ENCODE measurements around the gene EZH2. TPM values are rescaled to one million over a fixed set of nuclear protein-coding genes. Genes with fewer than 3 reads are reported as not detected.

EZH2 gene
- total RNA-seq, 1 donor from 2014 or later = 105 TPM

DNA sequence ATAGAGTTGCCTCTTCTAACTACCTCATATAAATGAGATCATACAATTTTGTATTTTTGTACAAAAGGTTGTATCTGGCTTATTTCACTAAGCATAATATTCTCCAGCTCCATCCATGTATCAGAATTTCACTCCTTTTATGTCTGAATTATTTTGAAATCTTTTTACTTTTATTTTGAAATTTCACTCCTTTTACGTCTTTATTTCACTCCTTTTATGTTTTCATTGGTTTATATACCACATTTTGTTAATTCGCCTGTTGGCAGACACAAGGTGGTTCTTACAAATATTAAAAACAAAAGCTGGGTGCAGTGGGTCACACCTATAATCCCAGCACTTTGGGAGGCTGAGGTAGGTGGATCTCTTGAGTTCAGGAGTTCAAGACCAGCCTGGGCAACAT, 5.8 kb downstream of the EZH2 start:
- Mint-ChIP-seq H3K36me3 (ENCODE audit: low read depth) (no peaks in the 10 kb centered on the region), H3K9me3 (no peaks in the 10 kb centered on the region), H3K27ac (ENCODE audit: unreplicated experiment) (no peak overlapping the region), H3K4me3 (no peak overlapping the region), H3K27me3 (ENCODE audit: low read depth) (peaks cover 3% of the 10 kb centered on the region), H3K4me1 (peaks cover 54% of the 10 kb centered on the region)
- no peak for DNase-seq (ENCODE audit: low read depth, low spot score)
- no peak for TF ChIP-seq CTCF (conservative IDR thresholded peaks at IDR 0.05)

DNA sequence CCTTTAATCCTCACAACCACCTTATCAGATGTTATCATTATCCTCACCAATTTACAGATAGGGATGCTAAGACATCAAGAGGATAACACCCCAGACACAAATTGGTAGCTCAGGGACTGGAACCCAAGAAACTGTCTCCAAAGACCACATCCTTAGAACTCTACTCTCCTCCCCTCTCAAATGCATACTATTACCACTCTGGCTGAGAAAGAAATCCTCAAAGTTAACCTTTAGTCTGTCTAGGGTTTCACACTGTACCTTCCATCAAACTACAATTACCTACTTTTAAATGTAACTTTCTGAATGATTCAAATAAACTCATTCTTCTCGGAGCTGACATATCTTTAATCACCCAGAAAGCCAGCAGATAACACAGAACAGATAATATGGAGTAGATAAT, 6.6 kb downstream of the EZH2 start:
- peak overlapping the region; percentile 6 for H3K4me3 Mint-ChIP-seq
- TF ChIP-seq CTCF (conservative IDR thresholded peaks at IDR 0.05) = no peak
- H3K27ac Mint-ChIP-seq (ENCODE audit: unreplicated experiment) = no peak overlapping the region
- no peaks in the 10 kb centered on the region for H3K36me3 Mint-ChIP-seq (ENCODE audit: low read depth)
- no peak for DNase-seq (ENCODE audit: low read depth, low spot score)
- H3K27me3 Mint-ChIP-seq (ENCODE audit: low read depth) = no peaks in the 10 kb centered on the region
- H3K4me1 Mint-ChIP-seq = peaks cover 47% of the 10 kb centered on the region
- no peaks in the 10 kb centered on the region for H3K9me3 Mint-ChIP-seq

GRCh38 chr7:148872188-148872587, 11.9 kb downstream of the EZH2 start:
- H3K36me3 Mint-ChIP-seq (ENCODE audit: low read depth) = peaks cover 6% of the 10 kb centered on the region
- peak overlapping the region; percentile 41 for H3K4me3 Mint-ChIP-seq
- peaks cover 43% of the 10 kb centered on the region for H3K4me1 Mint-ChIP-seq
- no peaks in the 10 kb centered on the region for H3K27me3 Mint-ChIP-seq (ENCODE audit: low read depth)
- peak overlapping the region; percentile 27 for H3K27ac Mint-ChIP-seq (ENCODE audit: unreplicated experiment)
- H3K9me3 Mint-ChIP-seq = no peaks in the 10 kb centered on the region
- no peak for TF ChIP-seq CTCF (conservative IDR thresholded peaks at IDR 0.05)
- DNase-seq (ENCODE audit: low read depth, low spot score) = no peak

- peaks cover 42% of the 10 kb centered on the region for H3K4me1 Mint-ChIP-seq
- no peak overlapping the region for H3K4me3 Mint-ChIP-seq
- no peaks in the 10 kb centered on the region for H3K27me3 Mint-ChIP-seq (ENCODE audit: low read depth)
- H3K9me3 Mint-ChIP-seq = no peaks in the 10 kb centered on the region
- no peak for DNase-seq (ENCODE audit: low read depth, low spot score)
- no peak overlapping the region for H3K27ac Mint-ChIP-seq (ENCODE audit: unreplicated experiment)
- H3K36me3 Mint-ChIP-seq (ENCODE audit: low read depth) = peaks cover 6% of the 10 kb centered on the region
- no peak for TF ChIP-seq CTCF (conservative IDR thresholded peaks at IDR 0.05)
Observed at GRCh38 chr7:148871551-148871950, 12.5 kb downstream of the EZH2 start.

DNA sequence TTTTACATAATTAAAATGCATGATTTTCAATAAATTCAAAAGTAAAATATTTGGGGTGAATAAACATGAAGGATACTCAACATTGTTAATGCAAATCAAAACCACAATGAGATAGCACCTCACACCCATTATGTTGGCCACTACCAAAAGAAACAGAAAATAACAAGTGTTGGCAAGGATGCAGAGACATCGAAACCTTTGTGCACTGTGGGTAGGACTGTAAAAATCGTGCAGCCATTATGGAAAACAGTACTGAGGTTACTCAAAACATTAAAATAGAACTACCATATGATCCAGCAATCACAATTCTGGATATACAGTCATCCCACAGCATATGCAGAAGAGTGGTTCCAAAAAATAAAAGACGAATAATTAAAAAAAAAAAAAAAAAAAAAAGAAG, 13.1 kb downstream of the EZH2 start:
- Mint-ChIP-seq H3K27ac (ENCODE audit: unreplicated experiment) (no peak overlapping the region), H3K4me1 (peaks cover 37% of the 10 kb centered on the region), H3K9me3 (no peaks in the 10 kb centered on the region), H3K4me3 (no peak overlapping the region), H3K36me3 (ENCODE audit: low read depth) (peaks cover 6% of the 10 kb centered on the region), H3K27me3 (ENCODE audit: low read depth) (no peaks in the 10 kb centered on the region)
- TF ChIP-seq CTCF (conservative IDR thresholded peaks at IDR 0.05) = no peak
- DNase-seq (ENCODE audit: low read depth, low spot score) = no peak

DNA sequence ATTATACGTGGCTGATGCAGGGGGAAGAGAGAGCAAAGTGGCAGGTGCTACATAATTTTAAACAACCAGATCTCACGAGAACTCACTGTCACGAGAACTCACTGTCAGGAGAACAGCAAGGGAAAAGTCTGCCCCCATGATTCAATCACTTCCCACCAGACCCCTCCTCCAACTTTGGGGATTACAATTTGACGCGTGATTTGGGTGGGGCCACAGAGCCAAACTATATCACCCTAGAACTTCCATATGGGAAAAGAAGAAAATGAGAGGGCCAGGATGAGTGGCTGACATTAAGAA, 15.8 kb downstream of the EZH2 start:
- peaks cover 37% of the 10 kb centered on the region for H3K4me1 Mint-ChIP-seq
- no peak overlapping the region for H3K27ac Mint-ChIP-seq (ENCODE audit: unreplicated experiment)
- no peak overlapping the region for H3K4me3 Mint-ChIP-seq
- H3K36me3 Mint-ChIP-seq (ENCODE audit: low read depth) = peaks cover 6% of the 10 kb centered on the region
- no peak for TF ChIP-seq CTCF (conservative IDR thresholded peaks at IDR 0.05)
- H3K9me3 Mint-ChIP-seq = no peaks in the 10 kb centered on the region
- H3K27me3 Mint-ChIP-seq (ENCODE audit: low read depth) = no peaks in the 10 kb centered on the region
- DNase-seq (ENCODE audit: low read depth, low spot score) = no peak
